CD4-positive, alpha-beta T cell treated with Interleukin-6 at 100 ng/mL for 8 hours (primary cell): ENCODE measurements around the gene MKI67.
"Not testable (repeated sequence)": the region's sequence is repeated elsewhere in the genome, so short reads cannot be mapped to it uniquely, and the experiment has no call there.

Experiments
- DNase-seq: peaks from one replicate; pipeline ENCODE4 v3.0.0-alpha.2; 2020; ENCODE audit warnings: mixed read lengths, low spot score

The MKI67 gene

GRCh38 chr10:128103229-128103714 lies 23.0 kb downstream of the MKI67 start:
- DNase-seq, result peak; percentile 25

- DNase-seq, result no peak
Observed at GRCh38 chr10:128102480-128103228, 23.6 kb downstream of the MKI67 start.

DNA sequence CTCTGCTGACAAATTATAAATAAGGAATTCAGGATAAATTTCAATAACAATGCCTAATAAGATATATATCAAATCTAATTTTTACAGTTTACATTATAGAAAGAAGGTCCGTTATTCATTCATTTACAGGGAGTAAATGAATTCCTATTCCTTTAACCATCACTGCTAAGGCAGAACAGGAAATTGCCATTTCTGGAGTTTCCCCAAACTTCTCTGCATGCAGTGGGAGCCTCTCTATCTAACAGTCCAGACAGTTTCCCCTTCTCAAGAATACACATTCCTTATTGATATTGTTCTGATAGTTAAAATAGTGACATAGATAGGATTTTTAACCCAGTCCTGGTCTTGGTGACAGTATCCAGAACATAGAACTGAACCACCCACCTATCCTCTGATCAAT lies 24.3 kb downstream of the MKI67 start:
- DNase-seq, result no peak

GRCh38 chr10:128099901-128100300 lies 26.3 kb downstream of the MKI67 start:
- no peak for DNase-seq

DNA sequence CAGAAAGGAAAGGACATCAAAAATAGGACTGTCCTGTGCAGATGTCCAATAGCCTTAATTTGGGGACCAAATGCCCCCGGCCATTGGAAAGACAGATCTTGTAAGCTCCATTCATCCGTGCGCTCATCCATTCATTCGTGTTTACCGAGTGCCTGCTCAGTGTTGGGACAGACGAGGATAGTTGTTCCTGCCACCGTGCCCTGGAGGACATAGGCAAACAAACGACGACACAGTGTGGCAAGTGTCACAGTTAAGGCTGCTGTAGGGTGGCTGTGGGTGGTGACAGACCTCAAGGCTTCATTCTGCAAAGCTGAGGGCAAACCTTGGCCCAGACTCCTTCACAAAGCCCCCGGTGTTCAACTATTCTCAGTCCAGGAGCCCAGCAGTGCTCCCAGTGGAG lies 27.6 kb downstream of the MKI67 start:
- no peak for DNase-seq

- no peak for DNase-seq
Observed at GRCh38 chr10:128097783-128098182, 28.4 kb downstream of the MKI67 start.

DNA sequence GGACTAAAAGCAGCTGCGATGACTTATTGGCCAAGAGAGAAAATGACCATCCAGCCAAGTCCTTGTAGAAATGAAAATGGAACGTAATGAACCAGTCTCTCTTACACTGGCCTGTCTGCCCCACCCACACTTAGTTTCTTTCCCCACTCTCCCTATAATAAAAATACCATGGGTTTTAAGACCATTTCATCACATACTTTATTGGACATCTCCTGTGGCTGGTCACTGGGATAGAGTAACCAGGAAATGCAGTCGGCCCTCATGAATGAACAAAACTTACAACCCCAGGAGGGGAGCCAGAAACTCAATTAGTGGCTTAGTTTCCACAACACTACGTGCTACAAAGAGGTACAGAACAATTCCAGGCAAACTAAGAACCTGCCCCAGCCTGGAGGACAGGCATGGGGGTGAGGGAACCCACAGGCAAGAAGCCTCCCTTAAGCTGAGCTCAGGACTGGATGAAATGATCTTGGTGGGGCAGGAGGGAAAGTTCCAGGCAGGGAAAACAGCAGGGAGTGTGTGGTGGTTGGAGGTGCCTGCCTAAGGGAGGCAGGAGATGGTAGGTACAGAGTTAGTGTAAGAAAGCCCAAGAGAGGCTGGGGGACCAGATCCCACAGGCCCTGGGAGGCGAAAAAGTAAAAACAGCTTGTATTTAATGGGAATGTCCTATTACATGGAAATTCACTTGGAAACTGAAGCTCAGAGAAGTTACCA lies 29.6 kb downstream of the MKI67 start:
- no peak for DNase-seq

GRCh38 chr10:128095753-128096469 lies 30.3 kb downstream of the MKI67 start:
- peak; percentile 17 for DNase-seq

DNA sequence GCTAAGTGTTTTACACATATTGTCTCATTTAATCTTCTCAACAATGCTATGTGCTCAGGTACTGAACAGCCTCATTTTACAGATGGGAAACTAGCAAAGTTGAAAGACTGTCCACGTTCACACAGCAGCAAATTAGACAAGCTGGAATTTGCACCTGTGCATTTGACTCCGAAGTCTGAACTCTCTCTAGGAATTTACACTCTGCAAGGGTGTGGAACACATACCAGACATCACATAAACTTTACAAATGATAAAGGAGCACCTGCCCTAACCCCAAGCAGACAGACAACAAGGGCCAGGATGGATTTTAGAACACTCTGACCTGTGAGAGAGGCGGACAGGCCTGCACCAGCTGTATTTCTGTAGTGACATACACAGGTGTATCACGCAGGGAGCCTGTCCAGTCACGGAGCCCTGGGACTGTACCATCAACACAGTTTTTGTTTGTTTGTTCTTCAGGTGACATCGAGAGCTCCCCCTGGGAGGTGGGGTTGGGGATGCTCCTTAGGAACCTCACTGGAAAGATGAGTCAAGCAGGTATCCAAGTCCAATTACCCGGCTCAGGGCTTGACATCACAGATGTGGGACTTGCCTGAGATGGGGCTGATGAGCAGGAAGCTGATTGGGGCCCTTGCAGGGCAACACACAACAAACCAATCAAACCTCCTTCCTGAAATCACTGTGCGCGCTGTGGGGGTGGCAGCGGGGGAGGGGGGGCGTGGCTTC lies 31.0 kb downstream of the MKI67 start:
- DNase-seq, result peak; percentile 72

DNA sequence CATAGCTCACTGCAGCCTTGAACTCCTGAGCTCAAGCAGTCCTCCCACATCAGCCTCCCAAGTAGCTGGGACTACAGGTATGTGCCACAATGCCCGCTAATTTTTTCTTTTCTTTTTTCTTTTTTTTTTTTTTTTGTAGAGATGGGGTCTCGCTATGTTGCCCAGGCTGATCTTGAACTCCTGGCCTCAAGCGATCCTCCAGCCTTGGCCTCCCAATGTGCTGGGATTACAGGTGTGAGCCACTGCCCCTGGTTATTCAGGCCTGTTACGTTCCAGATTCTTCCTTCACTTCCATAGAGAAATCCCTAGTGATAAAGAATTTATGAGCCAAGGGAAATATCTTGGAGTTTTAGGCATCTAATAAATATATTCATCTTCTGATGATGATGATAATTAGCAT lies 31.6 kb downstream of the MKI67 start:
- not testable (repeated sequence) for DNase-seq

GRCh38 chr10:128092454-128092853 lies 33.8 kb downstream of the MKI67 start:
- DNase-seq, result no peak

DNA sequence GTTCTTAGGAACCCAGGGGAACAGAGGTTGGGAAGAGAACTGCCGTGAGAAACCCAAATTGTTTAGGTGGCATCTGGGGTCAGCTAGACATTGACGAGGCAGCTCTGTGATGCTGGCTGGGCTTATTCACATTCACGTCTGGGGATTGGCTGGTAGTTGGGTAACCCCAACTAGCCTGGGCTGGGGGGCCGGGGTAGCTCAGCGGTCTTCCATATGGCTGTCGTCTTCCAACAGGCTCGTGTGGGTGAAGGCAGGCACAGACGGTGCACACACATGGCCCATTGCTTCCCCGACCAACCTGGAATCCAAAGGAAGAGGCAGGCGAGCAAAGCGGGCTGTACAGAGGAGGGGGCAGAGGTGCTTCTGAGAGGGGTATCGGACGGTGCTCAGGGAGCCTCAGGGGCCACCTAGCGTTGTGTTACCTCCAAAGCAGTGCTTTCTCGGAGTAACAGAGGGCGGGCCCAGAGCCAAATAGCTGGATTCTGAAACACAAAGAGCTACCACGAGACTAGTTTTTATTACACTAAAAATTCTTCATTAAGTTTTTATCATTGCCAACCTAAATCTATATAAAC lies 34.5 kb downstream of the MKI67 start:
- no peak for DNase-seq

- no peak for DNase-seq
Observed at GRCh38 chr10:128087884-128088709, 38.1 kb downstream of the MKI67 start.

GRCh38 chr10:128087146-128087883 lies 38.9 kb downstream of the MKI67 start:
- no peak for DNase-seq

GRCh38 chr10:128086003-128086863 lies 40.0 kb downstream of the MKI67 start:
- no peak for DNase-seq

GRCh38 chr10:128084991-128085390 lies 41.2 kb downstream of the MKI67 start:
- no peak for DNase-seq

- no peak for DNase-seq
Observed at GRCh38 chr10:128084364-128084763, 41.9 kb downstream of the MKI67 start.

DNA sequence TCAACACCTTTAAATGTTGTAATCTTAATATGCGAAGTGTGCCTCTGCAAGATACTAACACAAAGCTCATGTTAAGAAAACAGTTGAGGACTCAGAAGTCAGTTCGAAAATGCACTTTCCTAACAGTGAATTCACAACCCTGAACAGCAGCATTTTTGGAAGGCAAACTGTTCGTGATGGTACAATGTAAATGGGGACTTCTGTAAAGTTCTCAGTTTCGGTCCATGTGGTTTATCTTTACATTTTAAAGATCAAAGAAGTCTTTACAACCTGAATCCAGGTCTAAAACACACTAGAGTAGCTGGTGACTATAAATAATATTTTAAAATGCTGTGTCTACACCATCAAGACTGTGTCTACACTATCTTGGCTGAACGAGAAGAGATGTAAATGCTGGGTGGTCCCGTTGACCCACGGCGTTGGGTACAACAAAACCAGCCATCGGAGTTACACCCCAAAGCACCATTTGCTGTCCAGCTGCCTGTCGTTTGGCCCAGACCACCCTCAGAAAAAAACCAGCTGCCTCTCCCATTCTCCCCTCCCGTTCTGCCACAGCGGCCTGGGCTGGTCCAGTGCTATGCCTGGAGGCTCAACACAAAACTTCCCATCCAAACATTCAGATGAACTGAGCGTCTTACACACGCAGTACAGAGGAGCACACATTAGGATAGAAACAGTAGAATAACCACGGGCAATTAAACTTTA lies 42.9 kb downstream of the MKI67 start:
- DNase-seq, result no peak
